ENCODE results near the gene KAZN.

Gene KAZN

GRCh38 chr1:14723401-14723800, 124.9 kb downstream of the KAZN start:
- DNase-seq: no peak

GRCh38 chr1:14724246-14724645, 125.8 kb downstream of the KAZN start:
- no peak for DNase-seq

GRCh38 chr1:14724678-14725077, 126.2 kb downstream of the KAZN start:
- no peak for DNase-seq

- DNase-seq: no peak
Observed at GRCh38 chr1:14725238-14725637, 126.8 kb downstream of the KAZN start.

- no peak for DNase-seq
Observed at GRCh38 chr1:14725695-14726094, 127.2 kb downstream of the KAZN start.

GRCh38 chr1:14726606-14727005, 128.1 kb downstream of the KAZN start:
- no peak for DNase-seq

- DNase-seq: no peak
Observed at GRCh38 chr1:14728516-14728915, 130.0 kb downstream of the KAZN start.

GRCh38 chr1:14732728-14733047, 134.2 kb downstream of the KAZN start:
- no peak for DNase-seq

- DNase-seq: no peak
Observed at GRCh38 chr1:14733048-14733778, 134.7 kb downstream of the KAZN start.

GRCh38 chr1:14733779-14734140, 135.3 kb downstream of the KAZN start:
- no peak for DNase-seq

- no peak for DNase-seq
Observed at GRCh38 chr1:14735841-14736240, 137.4 kb downstream of the KAZN start.

- no peak for DNase-seq
Observed at GRCh38 chr1:14737561-14738094, 139.1 kb downstream of the KAZN start.

GRCh38 chr1:14738235-14738634, 139.8 kb downstream of the KAZN start:
- no peak for DNase-seq

GRCh38 chr1:14738647-14739046, 140.2 kb downstream of the KAZN start:
- no peak for DNase-seq

GRCh38 chr1:14739082-14739832, 140.8 kb downstream of the KAZN start:
- DNase-seq: no peak

- DNase-seq: no peak
Observed at GRCh38 chr1:14740016-14740415, 141.5 kb downstream of the KAZN start.

- DNase-seq: no peak
Observed at GRCh38 chr1:14741082-14741481, 142.6 kb downstream of the KAZN start.

- no peak for DNase-seq
Observed at GRCh38 chr1:14741532-14741931, 143.0 kb downstream of the KAZN start.

- DNase-seq: no peak
Observed at GRCh38 chr1:14742181-14742980, 143.9 kb downstream of the KAZN start.

- no peak for DNase-seq
Observed at GRCh38 chr1:14743368-14743767, 144.9 kb downstream of the KAZN start.

GRCh38 chr1:14745001-14745720, 146.7 kb downstream of the KAZN start:
- DNase-seq: no peak

- DNase-seq: no peak
Observed at GRCh38 chr1:14745789-14746188, 147.3 kb downstream of the KAZN start.

- DNase-seq: no peak
Observed at GRCh38 chr1:14746393-14746792, 147.9 kb downstream of the KAZN start.
